IMR-90 (cell line): Measurements from ENCODE around the gene SYCP3.

Source experiments
- BHLHE40 ChIP-seq: fragments of 150-350 bp; IDR thresholded peaks from 2 replicates; pipeline ENCODE4 v1.6.1; 2016; ENCODE audit warnings: mild to moderate bottlenecking, low read depth, low read length
- CTCF ChIP-seq: conservative IDR thresholded peaks from 2 replicates; pipeline ENCODE4 v1.5.1; 2012; ENCODE audit warnings: mild to moderate bottlenecking, low read depth, low read length, improper control_type of control experiment
- ELK1 ChIP-seq: fragments of 150-350 bp; IDR thresholded peaks from 2 replicates; pipeline ENCODE4 v1.6.1; 2016; ENCODE audit warnings: low read depth, mild to moderate bottlenecking, low read length, moderate library complexity, borderline replicate concordance
- FOS ChIP-seq: fragments of 150-350 bp; IDR thresholded peaks from 2 replicates; pipeline ENCODE4 v1.6.1; 2016; ENCODE audit warnings: low read depth, low read length
- MAFK ChIP-seq: IDR thresholded peaks from 2 replicates; pipeline ENCODE4 v1.6.1; 2012; ENCODE audit warnings: low read depth, low read length, improper control_type of control experiment
- MAZ ChIP-seq: IDR thresholded peaks from 2 replicates; pipeline ENCODE4 v1.6.1; 2012; ENCODE audit warnings: low read depth, mild to moderate bottlenecking, low read length, improper control_type of control experiment, moderate library complexity, borderline replicate concordance
- POLR2A ChIP-seq: IDR thresholded peaks from 2 replicates; pipeline ENCODE4 v1.6.1; 2012; ENCODE audit warnings: mild to moderate bottlenecking, low read depth, low read length
- RAD21 ChIP-seq: IDR thresholded peaks from 2 replicates; pipeline ENCODE4 v1.6.1; 2012; ENCODE audit warnings: low read length, improper control_type of control experiment
- RFX5 ChIP-seq: IDR thresholded peaks from 2 replicates; pipeline ENCODE4 v1.8.0; 2012; ENCODE audit warnings: low read depth, mild to moderate bottlenecking, low read length, moderate library complexity

DNA sequence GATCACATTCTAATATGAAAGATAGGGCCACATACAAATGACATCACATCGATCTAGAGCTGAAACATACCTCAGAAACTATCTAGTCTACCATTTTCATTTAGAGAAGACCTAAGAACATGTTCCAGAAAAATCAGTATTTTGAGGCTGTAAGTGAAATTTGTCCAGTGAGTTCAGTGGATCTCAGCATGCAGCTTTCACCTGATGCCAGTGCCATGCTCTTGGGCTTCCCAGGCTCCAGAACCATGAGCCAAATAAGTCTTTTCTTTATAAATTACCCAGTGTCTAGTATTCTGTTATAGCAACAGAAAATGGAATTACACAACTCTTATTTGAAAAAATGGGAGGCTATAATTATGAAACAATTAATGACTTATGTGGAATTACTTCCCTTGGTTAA is 32.9 kb downstream of the SYCP3 start:
- TF ChIP-seq POLR2A (no peak), CTCF (no peak), MAZ (no peak), RAD21 (no peak), MAFK (no peak), RFX5 (no peak), BHLHE40 (no peak), FOS (no peak), ELK1 (no peak)
